Keratinocyte (primary cell): ENCODE data around the gene DYNLRB1. TPM values are rescaled to one million over a fixed set of nuclear protein-coding genes. Genes with fewer than 3 reads are reported as not detected.

Experiments
- DNase-seq: peaks from one replicate; pipeline ENCODE4 v3.0.0-alpha.2; 2011; ENCODE audit warnings: low read depth, missing footprints, low spot score
- FAIRE-seq: peaks from 2 replicates; lab custom pipeline; 2011; peaks lifted over from hg19 to GRCh38; lab: Jason Lieb, UNC
- H2AFZ ChIP-seq: 2 replicates; pipeline ENCODE4 v1.6.0; 2012; ENCODE audit warnings: low read length, control low read depth, inconsistent platforms; ENCODE audit not compliant: control insufficient read depth
- H3K27ac ChIP-seq: 2 replicates; pipeline ENCODE4 v1.5.1; 2011; ENCODE audit warnings: low read length; ENCODE audit not compliant: control insufficient read depth, insufficient read depth
- H3K27me3 ChIP-seq: 3 replicates; pipeline ENCODE4 v1.6.0; 2011; ENCODE audit warnings: low read length; ENCODE audit not compliant: control insufficient read depth, insufficient read depth; ENCODE audit errors: extremely low read depth
- H3K36me3 ChIP-seq, 2 experiments: 2 replicates in 1 of 2; 3 replicates in 1 of 2; pipeline ENCODE4 v1.5.1; 2011; ENCODE audit warnings: low read length in 2 of 2, mild to moderate bottlenecking in 1 of 2; ENCODE audit not compliant: control insufficient read depth in 2 of 2, insufficient read depth in 2 of 2; ENCODE audit errors: extremely low read depth in 1 of 2
- H3K4me1 ChIP-seq: 3 replicates; pipeline ENCODE4 v1.5.1; 2011; ENCODE audit warnings: low read length; ENCODE audit not compliant: control insufficient read depth, insufficient read depth; ENCODE audit errors: extremely low read depth
- H3K4me2 ChIP-seq: 3 replicates; pipeline ENCODE4 v1.6.0; 2011; ENCODE audit warnings: low read depth, low read length; ENCODE audit not compliant: control insufficient read depth, insufficient read depth; ENCODE audit errors: extremely low read depth
- H3K4me3 ChIP-seq, 3 experiments: fragments of 200-600 bp in 1 of 3; sonication (generic) in 1 of 3; 2 replicates in 2 of 3; 3 replicates in 1 of 3; pipeline ENCODE4 v1.5.1; 2011 to 2016; ENCODE audit warnings: low read length in 3 of 3, mild to moderate bottlenecking in 3 of 3, control low read depth in 2 of 3, inconsistent platforms in 1 of 3, low read depth in 1 of 3, mixed read lengths in 1 of 3, mixed run types in 1 of 3, moderate library complexity in 1 of 3; ENCODE audit not compliant: control insufficient read depth in 2 of 3, insufficient read depth in 2 of 3; ENCODE audit errors: extremely low read depth in 1 of 3
- H3K79me2 ChIP-seq: 2 replicates; pipeline ENCODE4 v1.6.0; 2012; ENCODE audit warnings: low read length; ENCODE audit not compliant: control insufficient read depth, insufficient read depth
- H3K9ac ChIP-seq: 3 replicates; pipeline ENCODE4 v1.6.0; 2011; ENCODE audit warnings: low read length; ENCODE audit not compliant: control insufficient read depth, insufficient read depth; ENCODE audit errors: extremely low read depth
- H3K9me1 ChIP-seq: 3 replicates; pipeline ENCODE4 v1.6.0; 2011; ENCODE audit warnings: low read length; ENCODE audit not compliant: control insufficient read depth, insufficient read depth; ENCODE audit errors: extremely low read depth
- H3K9me3 ChIP-seq: 2 replicates; pipeline ENCODE4 v1.5.1; 2012; ENCODE audit warnings: low read depth, low read length; ENCODE audit not compliant: control insufficient read depth
- H4K20me1 ChIP-seq: 3 replicates; pipeline ENCODE4 v1.6.0; 2011; ENCODE audit warnings: low read length; ENCODE audit not compliant: control insufficient read depth, insufficient read depth; ENCODE audit errors: extremely low read depth
- EZH2 ChIP-seq: IDR thresholded peaks from one replicate; pipeline ENCODE4 v1.6.1; 2012; ENCODE audit warnings: inconsistent platforms, mild to moderate bottlenecking, low read length, moderate library complexity
- dilution Hi-C: fragments of 300-500 bp; cut with MboI; formaldehyde crosslinking; loops from one replicate; pipeline ENCODE4 v1.7.0; 2020; ENCODE audit warnings: low sequenced_read_pairs; ENCODE audit not compliant: extremely low pct_ligation_motif_present
- polyA plus RNA-seq, 5 experiments: library from polyadenylated mRNA; depleted of rRNA in 3 of 5; stranded (reverse) in 3 of 5; stranded (forward) in 1 of 5; unstranded in 1 of 5; fragments of >200 nt; gene quantifications; 1 replicate in 1 of 5; 2 replicates in 3 of 5; 3 replicates in 1 of 5; pipeline versions ENCODE4 v1.2.1 to v1.2.3, GENCODE V29; 2011 to 2012; ENCODE audit warnings: missing spikeins in 2 of 5, low read depth in 1 of 5, low replicate concordance in 1 of 5
- TF ChIP-seq, protein P1 (sequence below), 3 experiments: IDR thresholded peaks in 1 of 3; conservative IDR thresholded peaks in 1 of 3; optimal IDR thresholded peaks in 1 of 3; 2 replicates in 2 of 3; 3 replicates in 1 of 3; pipeline versions ENCODE3 to v1.5.1; 2011; ENCODE audit warnings: low read length in 3 of 3, mild to moderate bottlenecking in 3 of 3, moderate library complexity in 2 of 3, control low read depth in 1 of 3, inconsistent platforms in 1 of 3; ENCODE audit not compliant: insufficient read depth in 2 of 3; ENCODE audit errors: extremely low read depth in 1 of 3

The DYNLRB1 gene
- polyA plus RNA-seq, 1 donor (not counting 4 experiments of a cell fraction or from before 2014, with no cell fraction given): 156 TPM

DNA sequence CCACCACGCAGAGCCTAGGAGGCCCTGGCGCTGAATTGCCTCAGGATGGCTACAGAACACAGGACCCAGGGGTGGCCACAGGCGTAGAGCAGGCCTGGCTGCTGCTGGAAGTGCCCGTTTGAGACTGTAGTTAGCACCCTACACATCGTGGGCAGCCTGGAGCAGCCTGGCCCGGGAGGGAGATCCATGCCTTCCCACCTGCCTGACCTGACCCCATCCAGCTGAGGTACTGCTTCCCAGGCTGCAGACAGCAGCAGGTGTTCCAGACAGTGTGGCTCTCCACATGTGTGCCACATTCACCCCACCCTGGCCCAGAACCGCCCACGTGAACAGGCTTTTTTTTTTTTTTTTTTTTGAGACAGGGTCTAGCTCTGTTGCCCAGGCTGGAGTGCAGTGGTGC, 21.4 kb downstream of the DYNLRB1 start:
- Histone ChIP-seq H3K79me2 (peaks cover 2% of the 10 kb centered on the region), H3K9me3 (no peaks in the 10 kb centered on the region), H3K27me3 (no peaks in the 10 kb centered on the region), H4K20me1 (peaks cover 12% of the 10 kb centered on the region), H2AFZ (no peak overlapping the region), H3K27ac (no peak overlapping the region), H3K4me3 (no peak overlapping the region), H3K4me1 (no peaks in the 10 kb centered on the region), H3K9me1 (peaks cover 3% of the 10 kb centered on the region), H3K9ac (no peak overlapping the region), H3K4me2 (no peak overlapping the region), H3K36me3 (peaks cover 53 to 63% of the 10 kb centered on the region in 2 experiments)
- no peak for FAIRE-seq
- TF ChIP-seq EZH2: no peak
- TF ChIP-seq, protein P1, sequence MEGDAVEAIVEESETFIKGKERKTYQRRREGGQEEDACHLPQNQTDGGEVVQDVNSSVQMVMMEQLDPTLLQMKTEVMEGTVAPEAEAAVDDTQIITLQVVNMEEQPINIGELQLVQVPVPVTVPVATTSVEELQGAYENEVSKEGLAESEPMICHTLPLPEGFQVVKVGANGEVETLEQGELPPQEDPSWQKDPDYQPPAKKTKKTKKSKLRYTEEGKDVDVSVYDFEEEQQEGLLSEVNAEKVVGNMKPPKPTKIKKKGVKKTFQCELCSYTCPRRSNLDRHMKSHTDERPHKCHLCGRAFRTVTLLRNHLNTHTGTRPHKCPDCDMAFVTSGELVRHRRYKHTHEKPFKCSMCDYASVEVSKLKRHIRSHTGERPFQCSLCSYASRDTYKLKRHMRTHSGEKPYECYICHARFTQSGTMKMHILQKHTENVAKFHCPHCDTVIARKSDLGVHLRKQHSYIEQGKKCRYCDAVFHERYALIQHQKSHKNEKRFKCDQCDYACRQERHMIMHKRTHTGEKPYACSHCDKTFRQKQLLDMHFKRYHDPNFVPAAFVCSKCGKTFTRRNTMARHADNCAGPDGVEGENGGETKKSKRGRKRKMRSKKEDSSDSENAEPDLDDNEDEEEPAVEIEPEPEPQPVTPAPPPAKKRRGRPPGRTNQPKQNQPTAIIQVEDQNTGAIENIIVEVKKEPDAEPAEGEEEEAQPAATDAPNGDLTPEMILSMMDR (optimal IDR thresholded peaks at IDR 0.05 in 1 of 3, IDR thresholded peaks at IDR 0.05 in 1 of 3, conservative IDR thresholded peaks at IDR 0.05 in 1 of 3; ENCODE audit: extremely low read depth in 1 of 3, insufficient read depth in 2 of 3, low read length in 3 of 3): no peak
- dilution Hi-C loops: no loop called here
- DNase-seq: no peak

GRCh38 chr20:34538671-34539123, 22.5 kb downstream of the DYNLRB1 start:
- H3K4me1 ChIP-seq: no peaks in the 10 kb centered on the region
- no peaks in the 10 kb centered on the region for H3K79me2 ChIP-seq
- peaks cover 3% of the 10 kb centered on the region for H3K9me1 ChIP-seq
- no peak overlapping the region for H2AFZ ChIP-seq
- FAIRE-seq (peak; percentile 77), DNase-seq (no peak)
- H3K9ac ChIP-seq: no peak overlapping the region
- no peak for TF ChIP-seq EZH2
- TF ChIP-seq, protein P1 (optimal IDR thresholded peaks at IDR 0.05 in 1 of 3, IDR thresholded peaks at IDR 0.05 in 1 of 3, conservative IDR thresholded peaks at IDR 0.05 in 1 of 3; ENCODE audit: extremely low read depth in 1 of 3, insufficient read depth in 2 of 3, low read length in 3 of 3): peak; percentile 86 to 94 (median 89)
- peak overlapping the region; percentile 13 for H3K27ac ChIP-seq
- no peak overlapping the region for H3K4me2 ChIP-seq
- dilution Hi-C loops: no loop called here
- H3K27me3 ChIP-seq: no peaks in the 10 kb centered on the region
- H3K36me3 ChIP-seq: peaks cover 47 to 57% of the 10 kb centered on the region in 2 experiments
- no peak overlapping the region for H3K4me3 ChIP-seq
- H4K20me1 ChIP-seq: peaks cover 12% of the 10 kb centered on the region
- no peaks in the 10 kb centered on the region for H3K9me3 ChIP-seq
